GM19193 (cell line): Measurements from ENCODE around the gene PPP2R3A.

Experiments used
- POLR2A ChIP-seq: IDR thresholded peaks from 4 replicates; pipeline ENCODE4 v1.6.1; 2011; ENCODE audit not compliant: insufficient read depth, insufficient read length; ENCODE audit errors: extremely low read depth

The PPP2R3A gene, protein sequence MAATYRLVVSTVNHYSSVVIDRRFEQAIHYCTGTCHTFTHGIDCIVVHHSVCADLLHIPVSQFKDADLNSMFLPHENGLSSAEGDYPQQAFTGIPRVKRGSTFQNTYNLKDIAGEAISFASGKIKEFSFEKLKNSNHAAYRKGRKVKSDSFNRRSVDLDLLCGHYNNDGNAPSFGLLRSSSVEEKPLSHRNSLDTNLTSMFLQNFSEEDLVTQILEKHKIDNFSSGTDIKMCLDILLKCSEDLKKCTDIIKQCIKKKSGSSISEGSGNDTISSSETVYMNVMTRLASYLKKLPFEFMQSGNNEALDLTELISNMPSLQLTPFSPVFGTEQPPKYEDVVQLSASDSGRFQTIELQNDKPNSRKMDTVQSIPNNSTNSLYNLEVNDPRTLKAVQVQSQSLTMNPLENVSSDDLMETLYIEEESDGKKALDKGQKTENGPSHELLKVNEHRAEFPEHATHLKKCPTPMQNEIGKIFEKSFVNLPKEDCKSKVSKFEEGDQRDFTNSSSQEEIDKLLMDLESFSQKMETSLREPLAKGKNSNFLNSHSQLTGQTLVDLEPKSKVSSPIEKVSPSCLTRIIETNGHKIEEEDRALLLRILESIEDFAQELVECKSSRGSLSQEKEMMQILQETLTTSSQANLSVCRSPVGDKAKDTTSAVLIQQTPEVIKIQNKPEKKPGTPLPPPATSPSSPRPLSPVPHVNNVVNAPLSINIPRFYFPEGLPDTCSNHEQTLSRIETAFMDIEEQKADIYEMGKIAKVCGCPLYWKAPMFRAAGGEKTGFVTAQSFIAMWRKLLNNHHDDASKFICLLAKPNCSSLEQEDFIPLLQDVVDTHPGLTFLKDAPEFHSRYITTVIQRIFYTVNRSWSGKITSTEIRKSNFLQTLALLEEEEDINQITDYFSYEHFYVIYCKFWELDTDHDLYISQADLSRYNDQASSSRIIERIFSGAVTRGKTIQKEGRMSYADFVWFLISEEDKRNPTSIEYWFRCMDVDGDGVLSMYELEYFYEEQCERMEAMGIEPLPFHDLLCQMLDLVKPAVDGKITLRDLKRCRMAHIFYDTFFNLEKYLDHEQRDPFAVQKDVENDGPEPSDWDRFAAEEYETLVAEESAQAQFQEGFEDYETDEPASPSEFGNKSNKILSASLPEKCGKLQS (N-terminal part only)

DNA sequence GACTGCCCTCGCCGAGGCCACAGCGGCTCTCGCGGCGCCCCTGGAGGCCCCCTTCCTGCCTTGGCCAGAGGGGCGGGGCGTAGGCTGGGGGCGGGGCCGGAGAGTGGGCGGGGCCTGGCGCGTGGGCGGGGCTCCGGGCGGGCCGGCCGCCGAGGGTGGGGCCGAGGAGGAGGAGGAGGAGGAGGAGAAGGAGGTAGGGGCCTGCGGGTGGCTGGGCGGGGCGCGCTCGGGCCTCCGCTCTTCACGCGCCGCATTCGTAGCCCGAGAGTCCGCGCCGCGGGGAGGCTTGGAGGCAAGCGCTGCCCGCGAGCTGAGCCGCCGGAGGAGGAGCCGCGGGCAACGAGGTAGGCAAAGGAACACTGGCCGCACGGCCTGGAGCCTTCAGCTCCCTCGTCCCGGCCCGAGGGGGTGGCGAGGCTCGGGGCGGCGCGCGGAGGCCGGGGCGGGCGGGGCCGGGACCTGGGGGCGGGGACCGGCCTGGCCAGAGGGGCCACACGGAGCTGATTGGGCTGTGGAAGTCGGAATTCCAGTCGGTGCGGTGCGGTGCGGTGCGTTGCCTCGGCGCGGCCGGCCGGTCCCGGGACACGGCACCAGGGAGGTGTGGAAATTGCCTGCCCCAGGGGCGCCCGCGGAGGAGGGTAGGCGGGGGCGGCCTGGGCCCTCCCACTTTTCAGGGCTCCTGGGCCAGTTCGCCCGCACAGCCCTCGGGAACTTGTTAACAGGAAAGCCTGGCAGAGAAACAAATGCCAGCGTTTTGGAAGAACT is at the start of gene PPP2R3A:
TSS of gene PPP2R3A (plus strand) at position 223 of the 765 bp plus-strand sequence. CDS start 35,771 bp downstream, outside the sequence.
- TF ChIP-seq POLR2A, result no peak

DNA sequence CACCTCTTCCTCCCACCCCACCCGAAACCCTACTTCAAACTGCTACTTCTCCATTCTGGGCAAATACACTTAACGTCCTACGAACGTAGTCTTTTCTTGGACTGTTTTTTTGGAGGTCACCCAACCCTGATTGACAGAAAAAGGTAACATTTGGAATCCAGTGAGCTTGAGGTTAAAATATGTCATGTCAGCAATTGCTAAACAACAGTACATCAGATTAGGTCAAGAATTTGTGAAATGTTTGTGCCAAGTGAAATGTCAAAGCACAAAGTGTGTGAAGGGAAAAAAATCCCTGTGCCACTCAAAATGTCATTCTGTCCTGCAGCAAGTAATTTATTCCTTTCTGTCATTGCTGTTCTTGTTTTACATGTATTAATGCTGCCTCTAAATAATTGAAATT is 49.2 kb upstream of the PPP2R3A start:
- no peak for TF ChIP-seq POLR2A

DNA sequence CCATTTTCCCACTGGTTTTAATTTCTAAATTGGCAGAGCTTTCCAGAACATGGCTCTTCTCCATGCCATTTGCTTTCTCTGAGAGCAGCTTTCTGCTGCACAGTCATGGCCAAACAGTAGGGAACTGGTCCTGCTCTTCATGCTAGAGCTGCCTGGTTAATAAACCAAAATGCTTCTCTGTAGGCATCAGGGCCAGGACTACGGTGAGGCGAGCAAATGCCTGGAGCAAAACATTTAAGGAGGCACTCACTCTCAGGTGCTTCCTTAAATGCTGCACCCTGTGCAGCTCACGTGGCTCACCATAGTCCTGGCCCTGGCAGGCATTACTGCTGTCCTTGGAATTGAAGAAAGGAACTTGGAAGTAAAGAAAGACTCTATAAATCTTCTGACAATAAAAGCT is 48.5 kb upstream of the PPP2R3A start:
- no peak for TF ChIP-seq POLR2A

DNA sequence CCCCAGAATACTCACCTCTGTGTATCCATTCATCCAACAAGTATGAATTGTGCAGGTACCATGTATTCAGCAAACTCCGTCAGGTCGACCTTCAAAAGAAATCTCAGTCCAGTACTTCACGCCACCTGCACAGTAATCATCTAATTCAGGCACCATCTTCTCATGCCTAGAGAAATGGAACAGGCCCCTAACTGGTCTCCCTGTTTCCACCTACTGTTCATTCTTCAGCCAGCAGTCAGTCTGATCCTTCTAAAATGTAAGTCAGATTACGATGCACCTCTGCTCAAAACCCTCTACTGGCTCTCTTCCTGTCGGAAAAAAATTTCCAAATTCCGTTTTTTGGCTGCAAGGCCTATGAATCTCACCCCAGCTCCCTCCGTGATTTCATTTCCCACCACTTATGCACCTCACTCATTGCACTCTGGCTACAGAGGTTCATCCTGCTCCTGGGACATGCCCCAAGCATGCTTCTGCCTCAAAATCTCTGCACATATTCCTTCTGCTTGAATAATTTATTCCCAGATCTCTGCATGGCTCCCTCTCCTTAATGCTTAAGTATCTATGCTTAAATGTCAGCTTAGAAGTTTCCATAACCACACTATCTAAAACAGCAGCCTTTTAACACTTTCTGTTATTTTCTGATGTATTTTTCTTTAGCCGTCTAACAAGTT is 47.5 kb upstream of the PPP2R3A start:
- TF ChIP-seq POLR2A, result no peak

DNA sequence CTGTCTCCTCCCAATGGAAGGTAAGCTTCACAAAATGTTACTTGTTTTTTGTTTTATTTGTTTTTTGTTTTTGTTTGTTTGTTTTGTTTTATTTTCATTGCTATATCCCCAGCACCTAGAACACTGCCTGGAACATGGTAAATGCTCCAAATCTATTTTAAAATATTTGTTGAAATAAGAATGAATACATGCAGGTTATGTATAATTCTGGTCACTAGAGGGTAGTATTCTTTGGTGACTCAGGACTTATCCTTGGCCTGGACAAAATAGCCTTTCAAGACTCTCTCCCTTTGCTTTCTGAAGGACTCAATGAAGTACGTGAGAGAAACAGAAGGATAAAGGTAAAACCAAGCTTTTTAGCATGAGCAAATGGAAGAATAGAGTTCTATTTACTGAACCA is 46.9 kb upstream of the PPP2R3A start:
- no peak for TF ChIP-seq POLR2A

DNA sequence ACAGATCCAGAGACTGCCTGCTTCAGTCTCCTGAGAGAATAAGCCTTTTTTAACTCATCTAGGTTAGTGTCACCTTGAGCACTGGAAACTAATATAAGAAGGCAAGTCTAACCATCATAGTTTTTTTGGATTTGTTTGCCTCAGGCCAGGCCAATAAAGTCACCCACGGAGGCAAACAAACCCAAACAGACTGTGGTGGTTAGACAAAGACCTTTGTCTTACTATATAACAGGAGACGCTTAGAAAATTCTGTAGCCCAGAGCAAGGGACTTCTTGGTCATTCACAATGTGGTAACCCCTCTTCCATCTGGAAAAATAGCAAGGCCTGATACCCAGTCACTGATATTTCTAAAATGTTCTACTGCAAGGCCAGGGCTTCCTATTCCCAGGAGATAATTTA is 45.3 kb upstream of the PPP2R3A start:
- no peak for TF ChIP-seq POLR2A

DNA sequence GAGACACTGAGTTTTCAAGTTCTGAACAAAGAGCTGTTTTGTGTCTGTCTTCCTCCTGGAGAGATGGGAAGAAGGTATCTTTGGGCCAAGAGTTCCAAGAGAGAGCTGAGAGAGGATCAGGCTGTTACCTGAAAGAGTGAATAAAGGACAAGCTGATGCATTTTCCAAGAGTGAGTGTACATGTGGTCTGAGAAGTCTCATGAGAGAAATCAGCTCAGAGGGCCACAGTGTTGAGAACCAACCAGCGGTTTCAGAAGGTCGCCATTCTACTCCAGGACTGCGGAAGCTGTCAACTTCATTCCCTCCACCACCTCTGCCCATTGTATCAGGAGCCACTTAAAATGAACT is 42.7 kb upstream of the PPP2R3A start:
- TF ChIP-seq POLR2A, result no peak

DNA sequence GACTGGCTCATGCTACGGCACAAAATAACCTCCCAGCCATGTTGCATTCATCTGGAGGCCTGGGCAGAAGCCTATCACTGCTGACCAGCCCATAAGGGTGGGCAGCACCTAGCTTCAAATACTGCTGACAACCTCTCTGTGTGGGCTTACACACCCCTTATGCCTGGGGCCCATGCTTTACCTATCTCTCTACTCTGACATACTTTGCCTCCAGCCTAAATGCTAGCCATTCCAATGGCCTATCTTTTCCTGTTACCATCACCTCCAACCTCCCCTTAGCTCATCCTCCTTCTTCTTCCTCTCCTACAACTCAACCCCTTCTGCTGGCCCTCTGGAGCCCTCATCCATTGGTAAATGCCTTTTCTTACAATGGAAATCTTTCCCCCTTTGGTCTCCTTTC is 41.0 kb upstream of the PPP2R3A start:
- no peak for TF ChIP-seq POLR2A

DNA sequence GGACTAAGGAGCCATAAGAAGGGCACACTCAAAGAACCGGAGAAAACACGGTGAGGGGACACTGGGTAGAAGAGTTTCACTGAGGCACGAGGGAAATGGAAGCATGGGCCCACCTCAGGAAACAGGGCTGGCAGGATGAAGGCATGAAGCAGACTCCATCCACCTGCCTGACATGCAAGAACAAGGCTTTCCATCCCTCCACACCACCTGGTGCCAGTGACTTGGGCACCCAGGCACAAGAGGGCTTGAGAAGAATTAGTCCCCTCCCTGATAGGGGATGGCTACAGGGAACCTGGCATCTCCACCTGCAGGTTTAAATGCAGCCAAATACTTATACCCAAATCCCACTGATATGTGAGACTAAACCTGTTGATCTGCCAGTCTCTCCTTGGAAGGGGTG is 38.9 kb upstream of the PPP2R3A start:
- no peak for TF ChIP-seq POLR2A

DNA sequence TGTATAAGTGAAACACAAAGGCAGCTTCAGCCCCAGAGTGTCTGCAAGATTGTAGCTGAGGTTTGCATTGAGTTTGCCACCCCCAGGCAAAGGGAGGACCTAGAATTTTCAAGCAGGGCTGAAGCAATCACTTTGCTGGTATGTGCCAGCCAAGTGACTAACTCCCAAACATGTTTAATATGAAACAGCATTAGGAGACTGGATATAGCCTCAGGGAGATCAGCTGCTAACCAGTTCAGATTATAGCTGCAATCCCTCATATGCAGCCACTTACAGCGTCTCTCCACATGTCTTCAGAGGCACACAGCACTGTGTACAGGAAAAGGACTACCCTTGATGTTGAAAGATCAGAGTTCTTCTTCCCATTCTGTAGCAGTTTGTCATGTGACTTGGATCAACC is 38.4 kb upstream of the PPP2R3A start:
- no peak for TF ChIP-seq POLR2A

DNA sequence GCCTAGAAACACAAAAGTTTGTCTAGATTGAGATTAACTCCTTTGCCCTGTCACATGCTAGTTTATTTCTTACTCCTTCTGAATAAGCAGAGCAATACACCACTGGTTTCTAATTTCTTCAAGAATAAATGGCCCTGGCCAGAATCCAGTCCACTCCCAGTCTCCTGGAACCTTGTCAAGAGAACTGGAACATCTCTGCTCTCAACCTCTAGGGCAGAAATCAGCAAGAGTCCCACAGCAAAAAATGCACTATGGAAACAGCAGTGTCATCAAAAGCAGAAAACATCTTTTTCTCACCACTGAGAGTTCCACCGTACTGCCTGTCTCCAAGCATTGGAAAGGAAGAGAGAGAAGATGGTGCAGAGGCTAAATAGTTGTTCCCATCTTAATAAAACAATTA is 35.9 kb upstream of the PPP2R3A start:
- no peak for TF ChIP-seq POLR2A

DNA sequence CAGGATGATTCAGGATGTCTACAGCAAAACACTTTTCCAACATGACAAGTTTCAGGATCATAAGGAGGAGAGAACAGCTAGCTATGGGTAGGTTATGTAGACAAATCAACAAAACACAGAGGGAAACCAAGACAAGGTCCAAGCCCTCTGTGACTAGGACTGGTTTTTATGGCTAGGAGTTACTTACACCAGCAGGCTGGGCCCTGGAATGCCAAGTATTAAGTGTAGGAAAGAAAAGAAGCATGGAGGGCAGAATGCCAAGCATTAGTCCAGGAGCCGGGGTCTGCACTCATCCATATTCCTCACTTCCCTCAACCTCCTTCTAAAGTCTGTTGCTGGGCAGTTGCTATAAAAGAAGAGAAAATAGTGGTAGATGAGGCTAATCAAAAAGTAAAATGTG is 35.3 kb upstream of the PPP2R3A start:
- no peak for TF ChIP-seq POLR2A

DNA sequence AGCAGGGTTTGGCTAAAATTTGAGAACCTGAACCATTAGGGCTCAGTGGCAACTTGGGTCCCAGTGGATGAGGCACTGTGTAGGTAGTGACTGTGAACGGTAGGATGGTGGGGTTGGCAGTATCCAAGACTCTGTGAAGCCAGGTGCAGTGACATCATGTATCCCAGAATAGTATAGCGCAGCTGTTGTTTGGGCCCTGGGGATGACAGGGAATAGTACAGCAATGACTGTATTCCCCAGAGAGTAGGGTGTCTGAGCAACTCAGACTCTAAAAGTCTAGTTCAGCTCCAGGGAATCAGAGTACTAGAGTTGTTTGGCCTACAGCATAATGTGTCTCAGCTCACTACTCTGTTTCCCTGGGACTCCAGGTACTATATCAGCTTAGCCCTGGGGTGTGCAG is 20.7 kb upstream of the PPP2R3A start:
- no peak for TF ChIP-seq POLR2A

DNA sequence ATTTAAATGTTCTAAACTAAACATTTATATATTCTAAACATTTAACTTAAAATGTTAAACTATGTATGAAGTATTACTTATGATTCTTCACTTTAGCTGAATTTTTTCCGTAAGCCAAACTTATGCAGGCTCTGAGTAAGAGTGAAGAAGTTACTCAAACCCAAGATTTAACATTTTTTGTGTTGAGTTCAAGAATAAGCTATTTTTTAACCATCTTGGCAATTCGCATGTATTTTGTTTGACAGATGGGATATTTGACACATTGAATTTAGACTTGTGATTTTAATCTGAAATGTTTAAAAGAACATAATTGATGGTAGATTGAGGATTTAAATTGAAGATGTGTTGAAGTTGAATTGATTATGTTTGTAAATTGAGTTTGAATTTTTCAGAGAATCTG is 14.6 kb upstream of the PPP2R3A start:
- TF ChIP-seq POLR2A, result no peak
